ENCODE data around the gene WNK4. TPM values are rescaled to one million over a fixed set of nuclear protein-coding genes. Genes with fewer than 3 reads are reported as not detected.

WNK4 gene
- total and polyA plus RNA-seq, 4 experiments from 2014 or later = 0.14 to 0.41 TPM; not detected in 2

DNA sequence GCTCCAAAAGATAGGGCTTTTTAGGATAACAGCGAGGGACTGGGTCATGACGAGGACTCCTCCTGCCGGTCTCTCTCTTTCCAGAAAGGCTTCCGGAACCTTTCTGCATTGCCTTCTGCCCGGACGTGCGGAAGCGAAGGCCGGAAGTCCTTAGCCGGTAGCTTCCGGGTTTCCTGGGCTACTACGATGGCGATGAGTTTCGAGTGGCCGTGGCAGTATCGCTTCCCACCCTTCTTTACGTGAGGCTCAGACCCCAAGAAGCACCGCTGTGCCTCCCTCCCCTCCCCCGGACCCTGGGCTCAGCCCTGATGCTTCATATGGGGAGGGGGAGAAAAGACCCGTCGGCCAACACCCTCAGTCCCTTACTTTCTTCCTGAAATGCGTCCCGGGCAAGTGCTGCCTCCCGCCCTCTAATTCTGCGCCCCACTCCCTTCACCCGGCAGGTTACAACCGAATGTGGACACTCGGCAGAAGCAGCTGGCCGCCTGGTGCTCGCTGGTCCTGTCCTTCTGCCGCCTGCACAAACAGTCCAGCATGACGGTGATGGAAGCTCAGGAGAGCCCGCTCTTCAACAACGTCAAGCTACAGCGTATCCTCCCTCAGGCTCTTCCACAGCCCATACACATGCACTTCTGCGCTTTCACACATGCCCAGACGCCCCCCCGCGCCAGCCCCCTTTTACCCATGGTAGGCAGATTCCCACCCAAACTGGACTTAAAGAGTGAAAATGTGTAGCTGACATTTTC lies 6.9 kb upstream of the WNK4 start, which contains the start of gene VPS25:
Gene VPS25, plus strand, starts transcription at position 160 of the 746 bp plus-strand sequence. Its CDS starts 27 bp downstream, at position 187.
- no peaks in the 10 kb centered on the region for H3K27me3 Mint-ChIP-seq
- H3K4me1 ChIP-seq (ENCODE audit: insufficient read depth, low read length) = peaks cover 17% of the 10 kb centered on the region
- peak within 1 kb of the TSS; percentile 81 for H3K27ac ChIP-seq (ENCODE audit: low read depth, low read length)
- H3K9me3 ChIP-seq (ENCODE audit: control insufficient read depth in 1 of 2, low read length in 2 of 2) = no peaks in the 10 kb centered on the region
- H3K27me3 ChIP-seq (ENCODE audit: insufficient read depth, low read length) = no peaks in the 10 kb centered on the region
- POLR2A ChIA-PET (ENCODE audit: partially characterized antibody) = interaction anchor here (0.8 to 2.3 kb wide), 17 partner anchors 9 to 588 kb away, joined by 3 to 27 read pairs (median 5); partner anchors contain the start of genes BECN1, CNTD1, COA3 and PSMC3IP
- peaks cover 11 to 28% (median 19%) of the 10 kb centered on the region in 4 donors for H3K4me1 Mint-ChIP-seq
- H3K4me3 Mint-ChIP-seq = peak within 1 kb of the TSS; percentile 98 to 99 (median 99)
- no peaks in the 10 kb centered on the region for H3K9me3 Mint-ChIP-seq
- intact Hi-C loops (cut with micrococcal nuclease) = loop anchor here (1.0 kb wide), 1 partner anchor 164 kb away; the partner anchor contains the start of genes RETREG3 and TUBG1
- peak within 1 kb of the TSS; percentile 91 to 99 (median 98) for H3K27ac Mint-ChIP-seq
- CTCF ChIA-PET (ENCODE audit: partially characterized antibody) = interaction anchor here (0.9 to 3.0 kb wide), 8 partner anchors 10 to 225 kb away, joined by 3 to 16 read pairs (median 6); partner anchors contain the start of genes BECN1, PSMC3IP and RPL27
- H3K4me3 ChIP-seq (ENCODE audit: low read length in 2 of 2) = peak within 1 kb of the TSS; percentile 90 to 100
- peak; percentile 70 to 77 (median 71) for DNase-seq
- peaks cover 33 to 39% of the 10 kb centered on the region in 2 donors for H3K36me3 Mint-ChIP-seq
- peaks cover 16% of the 10 kb centered on the region for H3K36me3 ChIP-seq (ENCODE audit: insufficient read depth, low read length)

- H3K36me3 Mint-ChIP-seq = peaks cover 39 to 47% of the 10 kb centered on the region in 2 donors
- peaks cover 17% of the 10 kb centered on the region for H3K4me1 ChIP-seq (ENCODE audit: insufficient read depth, low read length)
- H3K36me3 ChIP-seq (ENCODE audit: insufficient read depth, low read length) = peaks cover 24% of the 10 kb centered on the region
- no peak for DNase-seq
- peaks cover 0 to under 1% of the 10 kb centered on the region in 2 donors for H3K27me3 Mint-ChIP-seq
- H3K9me3 Mint-ChIP-seq = no peaks in the 10 kb centered on the region
- CTCF ChIA-PET (ENCODE audit: partially characterized antibody) = interaction anchor here (0.9 to 3.0 kb wide), 5 partner anchors 11 to 224 kb away, joined by 3 to 16 read pairs (median 6); partner anchors contain the start of genes BECN1 and RPL27
- peak overlapping the region; percentile 90 to 100 for H3K4me3 ChIP-seq (ENCODE audit: low read length in 2 of 2)
- peak overlapping the region; percentile 98 to 99 (median 99) for H3K4me3 Mint-ChIP-seq
- peaks cover 11 to 28% (median 20%) of the 10 kb centered on the region in 4 donors for H3K4me1 Mint-ChIP-seq
- POLR2A ChIA-PET (ENCODE audit: partially characterized antibody) = interaction anchor here (0.9 to 2.3 kb wide), 13 partner anchors 8 to 386 kb away, joined by 3 to 27 read pairs (median 6); partner anchors contain the start of genes BECN1, CNTD1, COA3 and PSMC3IP
- peak overlapping the region; percentile 81 for H3K27ac ChIP-seq (ENCODE audit: low read depth, low read length)
- no peaks in the 10 kb centered on the region for H3K27me3 ChIP-seq (ENCODE audit: insufficient read depth, low read length)
- H3K9me3 ChIP-seq (ENCODE audit: control insufficient read depth in 1 of 2, low read length in 2 of 2) = no peaks in the 10 kb centered on the region
- peak overlapping the region; percentile 91 to 99 (median 98) for H3K27ac Mint-ChIP-seq
- intact Hi-C loops (cut with micrococcal nuclease) = no loop called here
These were observed 6.2 kb upstream of the WNK4 start for GRCh38 chr17:42774066-42774745.

- Histone ChIP-seq H3K9me3 (ENCODE audit: control insufficient read depth in 1 of 2, low read length in 2 of 2) (no peaks in the 10 kb centered on the region), H3K27me3 (ENCODE audit: insufficient read depth, low read length) (no peaks in the 10 kb centered on the region), H3K4me3 (ENCODE audit: low read length in 2 of 2) (no peak overlapping the region), H3K36me3 (ENCODE audit: insufficient read depth, low read length) (peaks cover 28% of the 10 kb centered on the region), H3K4me1 (ENCODE audit: insufficient read depth, low read length) (peaks cover 17% of the 10 kb centered on the region), H3K27ac (ENCODE audit: low read depth, low read length) (no peak overlapping the region)
- Mint-ChIP-seq H3K27ac (peak overlapping the region in 1 of 7 donors; percentile 65), H3K4me1 (peaks cover 11 to 30% (median 23%) of the 10 kb centered on the region in 4 donors), H3K36me3 (peaks cover 48 to 53% of the 10 kb centered on the region in 2 donors), H3K27me3 (peaks cover 3 to 7% of the 10 kb centered on the region in 2 donors), H3K4me3 (peak overlapping the region in 4 of 8 donors; percentile 39 to 99 (median 50)), H3K9me3 (no peaks in the 10 kb centered on the region)
- intact Hi-C loops (cut with micrococcal nuclease) = no loop called here
- ChIA-PET CTCF (ENCODE audit: partially characterized antibody) (no interaction called here), POLR2A (ENCODE audit: partially characterized antibody) (no interaction called here)
- no peak for DNase-seq
These were observed 4.8 kb upstream of the WNK4 start for GRCh38 chr17:42775534-42776098.

DNA sequence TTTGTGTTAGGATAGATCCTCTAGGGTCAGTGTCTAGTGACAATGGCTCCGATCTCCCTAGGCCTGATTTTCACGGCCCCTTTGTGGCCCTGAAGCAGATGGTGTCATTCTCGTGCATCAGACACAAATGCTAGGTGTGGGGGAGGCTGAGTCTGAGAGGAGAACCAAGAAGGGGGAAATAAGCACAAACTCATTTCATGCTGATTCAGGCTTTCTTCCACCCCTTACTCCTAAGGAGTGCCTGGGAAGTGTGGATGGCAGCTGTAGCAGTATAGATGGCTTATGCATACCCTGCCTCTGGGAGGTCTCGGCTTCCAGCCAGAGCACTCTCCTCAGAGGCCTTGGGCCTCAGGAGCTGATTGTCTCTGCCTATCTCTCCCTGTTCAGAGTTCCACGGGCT lies 1.8 kb upstream of the WNK4 start:
- intact Hi-C loops (cut with micrococcal nuclease) = no loop called here
- no peaks in the 10 kb centered on the region for H3K9me3 Mint-ChIP-seq
- Histone ChIP-seq H3K27ac (ENCODE audit: low read depth, low read length) (no peak overlapping the region), H3K9me3 (ENCODE audit: control insufficient read depth in 1 of 2, low read length in 2 of 2) (no peaks in the 10 kb centered on the region), H3K4me3 (ENCODE audit: low read length in 2 of 2) (no peak overlapping the region), H3K36me3 (ENCODE audit: insufficient read depth, low read length) (peaks cover 28% of the 10 kb centered on the region), H3K4me1 (ENCODE audit: insufficient read depth, low read length) (peaks cover 10% of the 10 kb centered on the region), H3K27me3 (ENCODE audit: insufficient read depth, low read length) (peaks cover 22% of the 10 kb centered on the region)
- peaks cover 45 to 49% of the 10 kb centered on the region in 2 donors for H3K36me3 Mint-ChIP-seq
- ChIA-PET CTCF (ENCODE audit: partially characterized antibody) (no interaction called here), POLR2A (ENCODE audit: partially characterized antibody) (no interaction called here)
- H3K27me3 Mint-ChIP-seq = peaks cover 21 to 24% of the 10 kb centered on the region in 2 donors
- no peak for DNase-seq
- H3K4me1 Mint-ChIP-seq = peaks cover 11 to 31% (median 18%) of the 10 kb centered on the region in 4 donors
- no peak overlapping the region for H3K27ac Mint-ChIP-seq
- H3K4me3 Mint-ChIP-seq = no peak overlapping the region

DNA sequence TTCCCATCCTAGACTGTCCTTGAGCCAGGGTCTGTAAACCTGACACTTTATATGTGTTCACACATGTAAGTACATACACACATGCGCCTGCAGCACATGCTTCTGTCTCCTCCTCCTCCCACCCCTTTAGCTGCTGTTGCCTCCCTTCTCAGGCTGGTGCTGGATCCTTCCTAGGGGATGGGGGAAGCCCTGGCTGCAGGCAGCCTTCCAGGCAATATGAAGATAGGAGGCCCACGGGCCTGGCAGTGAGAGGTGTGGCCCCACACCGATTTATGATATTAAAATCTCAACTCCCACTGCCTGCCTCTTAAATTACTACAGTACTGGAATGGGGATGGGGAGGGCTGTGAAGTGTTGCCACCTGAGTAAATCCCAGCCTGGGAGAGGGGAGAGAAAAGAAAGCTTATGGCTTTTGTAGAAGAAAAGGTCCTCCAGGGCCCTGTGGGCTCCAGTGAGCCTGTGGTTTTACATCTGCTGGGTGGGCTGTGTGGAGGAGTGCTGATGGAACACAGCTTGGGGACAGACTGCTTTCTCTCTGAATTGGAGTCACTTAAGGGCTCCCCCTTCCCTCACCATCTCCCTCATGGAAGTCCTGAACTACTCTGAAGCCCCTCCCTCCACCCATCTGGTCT lies 990 bp upstream of the WNK4 start:
- H3K27ac Mint-ChIP-seq = no peak overlapping the region
- CTCF ChIA-PET (ENCODE audit: partially characterized antibody) = no interaction called here

GRCh38 chr17:42780851-42781638 lies 635 bp downstream of the WNK4 start:
- Histone ChIP-seq H3K4me3 (ENCODE audit: low read length in 2 of 2) (no peak overlapping the region), H3K27ac (ENCODE audit: low read depth, low read length) (no peak overlapping the region), H3K27me3 (ENCODE audit: insufficient read depth, low read length) (peaks cover 40% of the 10 kb centered on the region), H3K4me1 (ENCODE audit: insufficient read depth, low read length) (peaks cover 16% of the 10 kb centered on the region), H3K9me3 (ENCODE audit: control insufficient read depth in 1 of 2, low read length in 2 of 2) (no peaks in the 10 kb centered on the region), H3K36me3 (ENCODE audit: insufficient read depth, low read length) (peaks cover 24% of the 10 kb centered on the region)
- peaks cover 17 to 44% (median 26%) of the 10 kb centered on the region in 4 donors for H3K4me1 Mint-ChIP-seq
- DNase-seq = no peak
- H3K36me3 Mint-ChIP-seq = peaks cover 29 to 34% of the 10 kb centered on the region in 2 donors
- no peak overlapping the region for H3K27ac Mint-ChIP-seq
- ChIA-PET CTCF (ENCODE audit: partially characterized antibody) (no interaction called here), POLR2A (ENCODE audit: partially characterized antibody) (interaction anchor here (1.3 to 1.6 kb wide), 2 partner anchors 8 to 17 kb away, joined by 5 to 6 read pairs; partner anchors contain the start of genes COA3 and VPS25)
- H3K4me3 Mint-ChIP-seq = peak overlapping the region in 3 of 8 donors; percentile 2 to 13 (median 10)
- H3K9me3 Mint-ChIP-seq = no peaks in the 10 kb centered on the region
- H3K27me3 Mint-ChIP-seq = peaks cover 41 to 44% of the 10 kb centered on the region in 2 donors
- intact Hi-C loops (cut with micrococcal nuclease) = no loop called here

More for the DNA sequence above, 990 bp upstream of the WNK4 start:
- POLR2A ChIA-PET (ENCODE audit: partially characterized antibody) = interaction anchor here (1.6 kb wide), 1 partner anchor 19 kb away, joined by 5 read pairs; the partner anchor contains the start of gene COA3
- Mint-ChIP-seq H3K36me3 (peaks cover 39 to 45% of the 10 kb centered on the region in 2 donors), H3K27me3 (peaks cover 29 to 30% of the 10 kb centered on the region in 2 donors), H3K4me1 (peaks cover 7 to 30% (median 16%) of the 10 kb centered on the region in 4 donors), H3K4me3 (peak overlapping the region in 1 of 8 donors; percentile 52), H3K9me3 (no peaks in the 10 kb centered on the region)
- Histone ChIP-seq H3K27me3 (ENCODE audit: insufficient read depth, low read length) (peaks cover 28% of the 10 kb centered on the region), H3K36me3 (ENCODE audit: insufficient read depth, low read length) (peaks cover 28% of the 10 kb centered on the region), H3K27ac (ENCODE audit: low read depth, low read length) (no peak overlapping the region), H3K4me3 (ENCODE audit: low read length in 2 of 2) (no peak overlapping the region), H3K4me1 (ENCODE audit: insufficient read depth, low read length) (peaks cover 7% of the 10 kb centered on the region), H3K9me3 (ENCODE audit: control insufficient read depth in 1 of 2, low read length in 2 of 2) (no peaks in the 10 kb centered on the region)
- intact Hi-C loops (cut with micrococcal nuclease) = no loop called here
- DNase-seq = no peak

Measured in CD4-positive, alpha-beta memory T cell (primary cell).